A673 (cell line): ENCODE results near the gene KRTAP2-3.

Source experiments
- EZH2 ChIP-seq: fragments of 200-600 bp; sonication (generic); IDR thresholded peaks from 2 replicates; pipeline ENCODE4 v1.6.1; 2017; ENCODE audit warnings: borderline replicate concordance, low read depth, mild to moderate bottlenecking, mixed read lengths, antibody characterized with exemption, low read length; ENCODE audit not compliant: poor library complexity, severe bottlenecking
- TF ChIP-seq, protein P1 (sequence below): fragments of 300-800, 200-600 bp; sonication (generic); conservative IDR thresholded peaks from 2 replicates; pipeline ENCODE4 v1.5.1; 2017; ENCODE audit warnings: low read depth, mild to moderate bottlenecking, antibody characterized with exemption, low read length, moderate library complexity, mixed read lengths

DNA sequence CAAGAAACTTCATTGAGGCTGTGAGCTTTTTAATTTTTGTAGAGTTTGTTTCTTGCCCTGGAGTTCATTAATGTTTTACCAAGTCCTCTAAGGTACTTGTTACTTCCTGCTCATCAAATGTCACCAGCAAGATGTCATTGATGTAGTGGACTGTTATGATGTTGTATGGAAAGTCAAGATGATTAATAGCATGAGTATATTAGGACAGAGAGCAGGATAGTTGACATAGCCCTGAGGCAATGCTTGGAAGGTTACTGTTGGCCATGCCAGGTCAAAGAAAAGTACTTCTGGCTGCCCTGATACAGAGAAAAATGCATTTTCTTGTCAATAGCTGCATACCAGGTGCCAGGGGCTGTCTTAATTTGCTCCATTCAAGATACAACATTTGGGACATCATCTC lies 39.6 kb downstream of the KRTAP2-3 start:
- TF ChIP-seq, protein P1, sequence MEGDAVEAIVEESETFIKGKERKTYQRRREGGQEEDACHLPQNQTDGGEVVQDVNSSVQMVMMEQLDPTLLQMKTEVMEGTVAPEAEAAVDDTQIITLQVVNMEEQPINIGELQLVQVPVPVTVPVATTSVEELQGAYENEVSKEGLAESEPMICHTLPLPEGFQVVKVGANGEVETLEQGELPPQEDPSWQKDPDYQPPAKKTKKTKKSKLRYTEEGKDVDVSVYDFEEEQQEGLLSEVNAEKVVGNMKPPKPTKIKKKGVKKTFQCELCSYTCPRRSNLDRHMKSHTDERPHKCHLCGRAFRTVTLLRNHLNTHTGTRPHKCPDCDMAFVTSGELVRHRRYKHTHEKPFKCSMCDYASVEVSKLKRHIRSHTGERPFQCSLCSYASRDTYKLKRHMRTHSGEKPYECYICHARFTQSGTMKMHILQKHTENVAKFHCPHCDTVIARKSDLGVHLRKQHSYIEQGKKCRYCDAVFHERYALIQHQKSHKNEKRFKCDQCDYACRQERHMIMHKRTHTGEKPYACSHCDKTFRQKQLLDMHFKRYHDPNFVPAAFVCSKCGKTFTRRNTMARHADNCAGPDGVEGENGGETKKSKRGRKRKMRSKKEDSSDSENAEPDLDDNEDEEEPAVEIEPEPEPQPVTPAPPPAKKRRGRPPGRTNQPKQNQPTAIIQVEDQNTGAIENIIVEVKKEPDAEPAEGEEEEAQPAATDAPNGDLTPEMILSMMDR: no peak
- TF ChIP-seq EZH2: no peak
